CD14-positive monocyte (primary cell): ENCODE results near the gene RAB43. TPM values are rescaled to one million over a fixed set of nuclear protein-coding genes. Genes with fewer than 3 reads are reported as not detected.

Experiments used
- DNase-seq, 3 donors: peaks; one replicate each; pipeline ENCODE4 v3.0.0-alpha.2; 2011 to 2022
- H2AFZ ChIP-seq: 2 replicates; pipeline ENCODE4 v1.6.0; 2012; ENCODE audit warnings: mild to moderate bottlenecking, low read depth, low read length, inconsistent platforms; ENCODE audit not compliant: insufficient read depth, poor library complexity, severe bottlenecking
- H3K27ac ChIP-seq, 2 donors: 1 replicate in 1 of 2; 2 replicates in 1 of 2; pipeline ENCODE4 v1.5.1; 2012 to 2013; ENCODE audit warnings: low read length in 2 of 2, control low read depth in 1 of 2, inconsistent platforms in 1 of 2, low read depth in 1 of 2, mild to moderate bottlenecking in 1 of 2
- H3K27me3 ChIP-seq, 2 donors: one replicate each; pipeline versions ENCODE4 v1.6.0 to v1.6.1; 2011 to 2013; ENCODE audit warnings: low read length in 2 of 2; ENCODE audit not compliant: control insufficient read depth in 2 of 2, insufficient read depth in 2 of 2
- H3K36me3 ChIP-seq, 2 donors: replicated peaks in 1 of 2; 1 replicate in 1 of 2; 2 replicates in 1 of 2; pipeline versions ENCODE4 v1.5.1 to v1.6.1; 2012 to 2013; ENCODE audit warnings: low read length in 2 of 2, control low read depth in 1 of 2, inconsistent platforms in 1 of 2, mild to moderate bottlenecking in 1 of 2; ENCODE audit not compliant: insufficient read depth in 2 of 2, control insufficient read depth in 1 of 2
- H3K4me1 ChIP-seq, 2 donors: 1 replicate in 1 of 2; 2 replicates in 1 of 2; pipeline versions ENCODE4 v1.5.1 to v1.6.1; 2012 to 2013; ENCODE audit warnings: low read length in 2 of 2, control low read depth in 1 of 2, inconsistent platforms in 1 of 2, mild to moderate bottlenecking in 1 of 2, moderate library complexity in 1 of 2; ENCODE audit not compliant: insufficient read depth in 2 of 2, control insufficient read depth in 1 of 2
- H3K4me2 ChIP-seq: replicated peaks from 2 replicates; pipeline ENCODE3; 2012; ENCODE audit warnings: low read length, moderate library complexity, mild to moderate bottlenecking; ENCODE audit not compliant: poor library complexity, severe bottlenecking; ENCODE audit errors: extremely low read depth
- H3K4me3 ChIP-seq, 3 experiments: fragments of 200-600 bp in 1 of 3; sonication (generic) in 1 of 3; replicated peaks in 1 of 3; 1 replicate in 2 of 3; 2 replicates in 1 of 3; pipeline ENCODE4 v1.5.1; 2011 to 2013; ENCODE audit warnings: low read length in 3 of 3, mild to moderate bottlenecking in 3 of 3, control low read depth in 2 of 3, low read depth in 2 of 3, inconsistent platforms in 1 of 3, moderate library complexity in 1 of 3
- H3K79me2 ChIP-seq: 2 replicates; pipeline ENCODE4 v1.6.0; 2012; ENCODE audit warnings: mild to moderate bottlenecking, control low read depth, inconsistent platforms, low read length, moderate library complexity; ENCODE audit not compliant: insufficient read depth
- H3K9ac ChIP-seq: 2 replicates; pipeline ENCODE4 v1.6.0; 2017; ENCODE audit warnings: low read length, mild to moderate bottlenecking; ENCODE audit not compliant: insufficient read depth, poor library complexity, severe bottlenecking
- H3K9me3 ChIP-seq, 2 donors: replicated peaks in 1 of 2; 1 replicate in 1 of 2; 2 replicates in 1 of 2; pipeline versions ENCODE4 v1.5.1 to v1.6.1; 2012 to 2013; ENCODE audit warnings: low read length in 2 of 2, control low read depth in 1 of 2; ENCODE audit not compliant: control insufficient read depth in 1 of 2, insufficient read depth in 1 of 2
- H4K20me1 ChIP-seq: 2 replicates; pipeline ENCODE4 v1.6.0; 2012; ENCODE audit warnings: mild to moderate bottlenecking, low read length, control low read depth, moderate library complexity; ENCODE audit not compliant: insufficient read depth
- H3K27ac Mint-ChIP-seq, 7 donors: one replicate each; pipeline ENCODE4 v1.8.0; 2020; ENCODE audit warnings: mild to moderate bottlenecking in 7 of 7, mixed read lengths in 7 of 7, moderate library complexity in 6 of 7, inconsistent platforms in 2 of 7
- H3K27me3 Mint-ChIP-seq, 3 donors: one replicate each; pipeline ENCODE4 v1.8.0; 2021 to 2022; ENCODE audit warnings: low read depth in 3 of 3, mild to moderate bottlenecking in 3 of 3, mixed read lengths in 3 of 3, moderate library complexity in 3 of 3, inconsistent platforms in 1 of 3
- H3K36me3 Mint-ChIP-seq, 2 donors: one replicate each; pipeline ENCODE4 v1.8.0; 2020; ENCODE audit warnings: mixed read lengths in 2 of 2, inconsistent platforms in 1 of 2, mild to moderate bottlenecking in 1 of 2
- H3K4me1 Mint-ChIP-seq: one replicate; pipeline ENCODE4 v1.8.0; 2020; ENCODE audit warnings: mild to moderate bottlenecking, mixed read lengths
- H3K4me3 Mint-ChIP-seq, 2 donors: one replicate each; pipeline ENCODE4 v1.8.0; 2020; ENCODE audit warnings: mild to moderate bottlenecking in 2 of 2, mixed read lengths in 2 of 2, moderate library complexity in 1 of 2
- H3K9me3 Mint-ChIP-seq, 7 donors: one replicate each; pipeline ENCODE4 v1.8.0; 2020 to 2022; ENCODE audit warnings: mixed read lengths in 7 of 7, mild to moderate bottlenecking in 6 of 7, moderate library complexity in 6 of 7, inconsistent platforms in 2 of 7
- WGBS: methylation state at CpG from one replicate; pipeline ENCODE4 v1.1.5; 2013; ENCODE audit warnings: missing lambda C conversion rate; ENCODE audit not compliant: insufficient coverage; 5-methylcytosine and 5-hydroxymethylcytosine counted together
- intact Hi-C, 2 donors: fragments of 100-400 bp; cut with micrococcal nuclease; formaldehyde crosslinking; loops; one replicate each; pipeline versions ENCODE4 v1.15.0 to v1.15.1; 2023
- polyA plus RNA-seq, 3 donors: library from polyadenylated mRNA; depleted of rRNA in 1 of 3; unstranded in 2 of 3; stranded (reverse) in 1 of 3; fragments of 300-500 nt in 2 of 3; fragments of >200 nt in 1 of 3; fragmentation: Illumina TruSeq in 2 of 3; gene quantifications; 1 replicate in 2 of 3; 2 replicates in 1 of 3; pipeline ENCODE4 v1.2.3, GENCODE V29; 2012 to 2021
- TF ChIP-seq, protein P1 (sequence below): fragments of 200-600 bp; IDR thresholded peaks from one replicate; pipeline ENCODE4 v1.8.0; 2022; ENCODE audit warnings: antibody characterized with exemption, mild to moderate bottlenecking

RAB43 gene
- polyA plus RNA-seq, 3 donors: 7.1 to 15.5 (median 8.5) TPM

GRCh38 chr3:129120254-129121004 lies 1.2 kb downstream of the RAB43 start:
- peak overlapping the region; percentile 84 to 96 (median 92) for H3K27ac Mint-ChIP-seq
- Histone ChIP-seq H3K79me2 (peaks cover 49% of the 10 kb centered on the region), H2AFZ (peak overlapping the region; percentile 41), H3K9me3 (no peaks in the 10 kb centered on the region), H4K20me1 (peaks cover 68% of the 10 kb centered on the region), H3K4me3 (peak overlapping the region; percentile 83 to 96 (median 94)), H3K36me3 (peaks cover 21 to 38% of the 10 kb centered on the region in 2 donors), H3K27ac (peak overlapping the region; percentile 92 to 95), H3K4me1 (peaks cover 36 to 48% of the 10 kb centered on the region in 2 donors), H3K4me2 (peak overlapping the region; percentile 92), H3K27me3 (no peaks in the 10 kb centered on the region), H3K9ac (peak overlapping the region; percentile 93)
- WGBS: 2% methylated on average over 12 of the region's 18 CpGs
- DNase-seq: peak; percentile 89 to 94 (median 92)
- TF ChIP-seq, protein P1, sequence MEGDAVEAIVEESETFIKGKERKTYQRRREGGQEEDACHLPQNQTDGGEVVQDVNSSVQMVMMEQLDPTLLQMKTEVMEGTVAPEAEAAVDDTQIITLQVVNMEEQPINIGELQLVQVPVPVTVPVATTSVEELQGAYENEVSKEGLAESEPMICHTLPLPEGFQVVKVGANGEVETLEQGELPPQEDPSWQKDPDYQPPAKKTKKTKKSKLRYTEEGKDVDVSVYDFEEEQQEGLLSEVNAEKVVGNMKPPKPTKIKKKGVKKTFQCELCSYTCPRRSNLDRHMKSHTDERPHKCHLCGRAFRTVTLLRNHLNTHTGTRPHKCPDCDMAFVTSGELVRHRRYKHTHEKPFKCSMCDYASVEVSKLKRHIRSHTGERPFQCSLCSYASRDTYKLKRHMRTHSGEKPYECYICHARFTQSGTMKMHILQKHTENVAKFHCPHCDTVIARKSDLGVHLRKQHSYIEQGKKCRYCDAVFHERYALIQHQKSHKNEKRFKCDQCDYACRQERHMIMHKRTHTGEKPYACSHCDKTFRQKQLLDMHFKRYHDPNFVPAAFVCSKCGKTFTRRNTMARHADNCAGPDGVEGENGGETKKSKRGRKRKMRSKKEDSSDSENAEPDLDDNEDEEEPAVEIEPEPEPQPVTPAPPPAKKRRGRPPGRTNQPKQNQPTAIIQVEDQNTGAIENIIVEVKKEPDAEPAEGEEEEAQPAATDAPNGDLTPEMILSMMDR: no peak
- H3K27me3 Mint-ChIP-seq: peaks cover 3 to 9% (median 4%) of the 10 kb centered on the region in 3 donors
- peak overlapping the region; percentile 87 to 90 for H3K4me3 Mint-ChIP-seq
- H3K4me1 Mint-ChIP-seq: peaks cover 54% of the 10 kb centered on the region
- H3K36me3 Mint-ChIP-seq: peaks cover 34 to 39% of the 10 kb centered on the region in 2 donors
- H3K9me3 Mint-ChIP-seq: peaks cover 0 to 4% (median 0%) of the 10 kb centered on the region in 7 donors
- intact Hi-C loops: no loop called here

- peak overlapping the region; percentile 84 to 96 (median 92) for H3K27ac Mint-ChIP-seq
- Histone ChIP-seq H3K27me3 (no peaks in the 10 kb centered on the region), H3K27ac (peak overlapping the region; percentile 92 to 95), H3K4me3 (peak overlapping the region; percentile 83 to 96 (median 94)), H3K9me3 (no peaks in the 10 kb centered on the region), H4K20me1 (peaks cover 77% of the 10 kb centered on the region), H3K4me2 (peak overlapping the region; percentile 92), H3K79me2 (peaks cover 56% of the 10 kb centered on the region), H2AFZ (no peak overlapping the region), H3K4me1 (peaks cover 36 to 48% of the 10 kb centered on the region in 2 donors), H3K9ac (peak overlapping the region; percentile 93), H3K36me3 (peaks cover 25 to 46% of the 10 kb centered on the region in 2 donors)
- TF ChIP-seq, protein P1: no peak
- H3K4me3 Mint-ChIP-seq: peak overlapping the region; percentile 87 to 90
- peaks cover 37 to 43% of the 10 kb centered on the region in 2 donors for H3K36me3 Mint-ChIP-seq
- 17% methylated on average over 9 of the region's 13 CpGs for WGBS
- DNase-seq: no peak
- H3K27me3 Mint-ChIP-seq: peaks cover 1 to 6% (median 3%) of the 10 kb centered on the region in 3 donors
- H3K4me1 Mint-ChIP-seq: peaks cover 54% of the 10 kb centered on the region
- H3K9me3 Mint-ChIP-seq: peaks cover 0 to 4% (median 0%) of the 10 kb centered on the region in 7 donors
- intact Hi-C loops: no loop called here
These were observed 2.1 kb downstream of the RAB43 start for GRCh38 chr3:129119365-129120100.
